ENCODE measurements around the gene EIF2S2. TPM values are rescaled to one million over a fixed set of nuclear protein-coding genes. Genes with fewer than 3 reads are reported as not detected.
A peak's percentile ranks its signal among the peaks of the same experiment; 100 is the strongest.
"Not testable (repeated sequence)": the region's sequence is repeated elsewhere in the genome, so short reads cannot be mapped to it uniquely, and the experiment has no call there.

EIF2S2 gene
- total and polyA plus RNA-seq, 2 experiments from 2014 or later: 109 to 138 TPM

DNA sequence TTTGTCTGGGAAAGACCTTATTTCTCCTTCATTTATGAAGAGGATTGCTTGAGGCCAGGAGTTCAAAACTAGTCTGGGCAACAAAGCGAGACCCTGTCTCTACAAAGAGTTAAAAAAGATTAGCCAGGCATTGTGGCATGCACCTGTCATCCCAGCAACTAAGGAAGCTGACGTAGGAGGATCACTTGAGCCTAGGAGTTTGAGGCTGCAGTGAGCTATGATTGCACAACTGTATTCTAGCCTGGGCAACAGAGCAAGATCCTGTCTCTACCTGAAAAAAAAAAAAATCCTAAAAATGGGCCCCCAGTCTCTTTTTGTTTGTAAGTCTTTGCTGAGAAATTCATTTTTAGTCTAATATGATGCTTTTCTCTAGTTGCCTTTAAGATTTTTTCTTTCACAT, 29.2 kb upstream of the EIF2S2 start:
- in situ Hi-C loops (cut with MboI): no loop called here
- Histone ChIP-seq H3K79me2 (ENCODE audit: insufficient read depth) (no peaks in the 10 kb centered on the region), H3K4me3 (no peak overlapping the region), H3K27me3 (replicated peaks; ENCODE audit: insufficient read depth) (peaks cover 7% of the 10 kb centered on the region), H3F3A (ENCODE audit: insufficient read depth) (no peaks in the 10 kb centered on the region), H3K4me1 (ENCODE audit: insufficient read depth) (no peaks in the 10 kb centered on the region), H3K9me3 (ENCODE audit: low read depth) (no peaks in the 10 kb centered on the region), H3K36me3 (ENCODE audit: low read depth) (no peaks in the 10 kb centered on the region), H2AFZ (no peak overlapping the region), H3K9ac (no peak overlapping the region), H3K9me2 (ENCODE audit: insufficient read depth) (no peaks in the 10 kb centered on the region), H3K27ac (no peak overlapping the region), H3K4me2 (ENCODE audit: unreplicated experiment) (no peak overlapping the region), H4K20me1 (ENCODE audit: insufficient read depth) (no peaks in the 10 kb centered on the region)
- WGBS, 2 experiments (ENCODE audit: low coverage in 1 of 2, low lambda C conversion rate in 2 of 2, missing lambda C conversion rate in 2 of 2): 58 to 66% methylated on average over 2 of the region's 2 CpGs
- TF ChIP-seq EZH2 (IDR thresholded peaks at IDR 0.05; ENCODE audit: insufficient read depth, poor library complexity, severe bottlenecking) (no peak), EZH2phosphoT487 (IDR thresholded peaks at IDR 0.05; ENCODE audit: insufficient read depth, low read depth) (no peak)
- DNase-seq: no peak

DNA sequence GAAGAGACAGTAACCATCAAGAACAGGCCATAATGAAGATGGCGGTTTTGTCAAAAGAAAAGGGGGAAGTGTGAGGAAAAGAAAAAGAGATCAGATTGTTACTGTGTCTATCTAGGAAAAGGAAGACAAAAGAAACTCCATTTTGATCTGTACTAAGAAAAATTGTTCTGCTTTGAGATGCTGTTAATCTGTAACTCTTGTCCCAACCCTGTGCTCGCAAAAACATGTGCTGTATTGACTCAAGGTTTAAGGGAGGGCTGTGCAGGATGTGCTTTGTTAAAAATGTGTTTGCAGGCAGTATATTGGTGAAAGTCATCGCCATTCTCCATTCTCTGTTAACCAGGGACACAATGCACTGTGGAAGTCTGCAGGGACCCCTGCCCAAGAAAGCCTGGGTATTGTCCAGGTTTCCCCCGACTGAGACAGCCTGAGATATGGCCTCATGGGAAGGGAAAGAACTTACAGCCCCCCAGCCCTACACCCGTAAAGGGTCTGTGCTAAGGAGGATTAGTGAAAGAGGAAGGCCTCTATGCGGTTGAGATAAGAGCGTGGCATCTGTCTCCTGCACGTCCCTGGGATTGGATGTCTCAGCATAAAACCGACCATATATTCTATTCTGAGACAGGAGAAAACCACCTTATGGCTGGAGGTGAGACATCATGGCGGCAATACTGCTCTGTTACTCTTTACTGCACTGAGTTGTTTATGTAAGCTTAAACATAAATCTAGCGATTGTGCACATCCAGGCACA, 23.7 kb upstream of the EIF2S2 start:
- H2AFZ ChIP-seq; H3K9ac ChIP-seq; H3K9me3 ChIP-seq (ENCODE audit: low read depth); H3K27me3 ChIP-seq (replicated peaks; ENCODE audit: insufficient read depth); H3F3A ChIP-seq (ENCODE audit: insufficient read depth); H3K79me2 ChIP-seq (ENCODE audit: insufficient read depth); H3K4me2 ChIP-seq (ENCODE audit: unreplicated experiment); H3K9me2 ChIP-seq (ENCODE audit: insufficient read depth); H3K36me3 ChIP-seq (ENCODE audit: low read depth); H4K20me1 ChIP-seq (ENCODE audit: insufficient read depth); in situ Hi-C loops (cut with MboI); H3K27ac ChIP-seq; DNase-seq; H3K4me1 ChIP-seq (ENCODE audit: insufficient read depth); H3K4me3 ChIP-seq: not testable (repeated sequence)
- WGBS, 2 experiments (ENCODE audit: low coverage in 1 of 2, low lambda C conversion rate in 2 of 2, missing lambda C conversion rate in 2 of 2): 85 to 86% methylated on average over 10 to 11 of the region's 11 CpGs

DNA sequence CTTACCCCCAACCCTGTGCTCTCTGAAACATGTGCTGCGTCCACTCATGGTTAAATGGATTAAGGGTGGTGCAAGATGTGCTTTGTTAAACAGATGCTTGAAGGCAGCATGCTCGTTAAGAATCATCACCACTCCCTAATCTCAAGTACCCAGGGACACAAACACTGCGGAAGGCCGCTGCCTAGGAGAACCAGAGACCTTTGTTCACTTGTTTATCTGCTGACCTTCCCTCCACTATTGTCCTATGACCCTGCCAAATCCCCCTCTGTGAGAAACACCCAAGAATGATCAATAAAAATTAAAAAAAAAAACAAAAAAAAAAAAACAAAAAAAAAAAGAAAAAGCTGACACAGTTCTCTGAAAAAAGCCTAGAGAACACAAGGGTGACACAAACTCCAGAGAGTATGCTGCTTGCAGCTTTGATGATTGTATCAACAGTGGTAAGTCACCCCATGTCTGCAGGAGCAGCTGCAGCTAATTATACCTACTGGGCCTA, 21.4 kb upstream of the EIF2S2 start:
- not testable (repeated sequence) for H3K4me3 ChIP-seq

DNA sequence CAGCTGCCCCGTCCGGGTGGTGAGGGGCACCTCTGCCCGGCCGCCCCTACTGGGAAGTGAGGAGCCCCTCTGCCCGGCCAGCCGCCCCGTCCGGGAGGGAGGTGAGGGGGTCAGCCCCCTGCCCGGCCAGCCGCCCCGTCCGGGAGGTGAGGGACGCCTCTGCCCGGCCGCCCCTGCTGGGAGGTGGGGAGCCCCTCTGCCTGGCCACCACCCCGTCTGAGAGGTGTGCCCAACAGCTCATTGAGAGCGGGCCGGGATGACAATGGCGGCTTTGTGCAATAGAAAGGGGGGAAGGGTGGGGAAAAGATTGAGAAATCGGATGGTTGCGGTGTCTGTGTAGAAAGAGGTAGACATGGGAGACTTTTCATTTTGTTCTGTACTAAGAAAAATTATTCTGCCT, 20.9 kb upstream of the EIF2S2 start:
- H3K4me2 ChIP-seq (ENCODE audit: unreplicated experiment); in situ Hi-C loops (cut with MboI); H3K79me2 ChIP-seq (ENCODE audit: insufficient read depth); H3K36me3 ChIP-seq (ENCODE audit: low read depth); H2AFZ ChIP-seq; H3K9me3 ChIP-seq (ENCODE audit: low read depth); H3K27ac ChIP-seq; H3K27me3 ChIP-seq (replicated peaks; ENCODE audit: insufficient read depth); H4K20me1 ChIP-seq (ENCODE audit: insufficient read depth); H3K4me1 ChIP-seq (ENCODE audit: insufficient read depth); H3K9me2 ChIP-seq (ENCODE audit: insufficient read depth): not testable (repeated sequence)
- DNase-seq: peak; percentile 37
- H3F3A ChIP-seq (ENCODE audit: insufficient read depth): peaks cover 11% of the 10 kb centered on the region; the same call in 1 of the 2 replicates
- 0 out of 2 replicates have a peak overlapping the region, but pooled peaks have one; percentile 12 for H3K9ac ChIP-seq
- 19 to 33% methylated on average over 9 to 13 of the region's 21 CpGs for WGBS, 2 experiments (ENCODE audit: low coverage in 1 of 2, low lambda C conversion rate in 2 of 2, missing lambda C conversion rate in 2 of 2)
- peak overlapping the region; percentile 26; the same call in 1 of the 2 replicates for H3K4me3 ChIP-seq

More for the DNA sequence above, 21.4 kb upstream of the EIF2S2 start:
- H3K36me3 ChIP-seq (ENCODE audit: low read depth); H3K9me2 ChIP-seq (ENCODE audit: insufficient read depth); H4K20me1 ChIP-seq (ENCODE audit: insufficient read depth); H3K9me3 ChIP-seq (ENCODE audit: low read depth); H3K4me1 ChIP-seq (ENCODE audit: insufficient read depth); H3K9ac ChIP-seq; in situ Hi-C loops (cut with MboI); H3K4me2 ChIP-seq (ENCODE audit: unreplicated experiment); H2AFZ ChIP-seq; H3K27ac ChIP-seq; H3K27me3 ChIP-seq (replicated peaks; ENCODE audit: insufficient read depth); H3K79me2 ChIP-seq (ENCODE audit: insufficient read depth): not testable (repeated sequence)
- peaks cover 11% of the 10 kb centered on the region; the same call in 1 of the 2 replicates for H3F3A ChIP-seq (ENCODE audit: insufficient read depth)
- 8 to 20% methylated on average over 4 of the region's 4 CpGs for WGBS, 2 experiments (ENCODE audit: low coverage in 1 of 2, low lambda C conversion rate in 2 of 2, missing lambda C conversion rate in 2 of 2)
- peak; percentile 14 for DNase-seq

DNA sequence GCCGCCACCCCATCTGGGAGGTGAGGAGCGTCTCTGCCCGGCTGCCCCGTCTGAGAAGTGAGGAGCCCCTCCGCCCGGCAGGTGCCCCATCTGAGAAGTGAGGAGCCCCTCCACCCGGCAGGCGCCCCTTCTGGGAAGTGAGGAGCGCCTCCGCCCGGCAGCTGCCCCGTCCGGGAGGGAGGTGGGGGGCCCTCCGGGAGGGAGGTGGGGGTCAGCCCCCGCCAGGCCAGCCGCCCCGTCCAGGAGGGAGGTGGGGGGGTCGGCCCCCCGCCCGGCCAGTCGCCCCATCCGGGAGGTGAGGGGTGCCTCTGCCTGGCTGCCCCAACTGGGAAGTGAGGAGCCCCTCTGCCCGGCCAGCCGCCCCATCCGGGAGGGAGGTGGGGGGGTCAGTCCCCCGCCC, 20.4 kb upstream of the EIF2S2 start:
- H3K27ac ChIP-seq; H4K20me1 ChIP-seq (ENCODE audit: insufficient read depth); H3K27me3 ChIP-seq (replicated peaks; ENCODE audit: insufficient read depth); H3K4me1 ChIP-seq (ENCODE audit: insufficient read depth); in situ Hi-C loops (cut with MboI); H3K9me2 ChIP-seq (ENCODE audit: insufficient read depth); H3K79me2 ChIP-seq (ENCODE audit: insufficient read depth); H3K9ac ChIP-seq; DNase-seq; H3K9me3 ChIP-seq (ENCODE audit: low read depth); H3K36me3 ChIP-seq (ENCODE audit: low read depth): not testable (repeated sequence)
- peaks cover 11% of the 10 kb centered on the region; the same call in 1 of the 2 replicates for H3F3A ChIP-seq (ENCODE audit: insufficient read depth)
- H3K4me3 ChIP-seq: peak overlapping the region; percentile 58
- H3K4me2 ChIP-seq (ENCODE audit: unreplicated experiment): peak overlapping the region; percentile 79
- H2AFZ ChIP-seq: peak overlapping the region; percentile 73; the same call in 1 of the 2 replicates
- WGBS, 2 experiments (ENCODE audit: low coverage in 1 of 2, low lambda C conversion rate in 2 of 2, missing lambda C conversion rate in 2 of 2): 10 to 24% methylated on average over 2 to 21 of the region's 26 CpGs

Measured in GM23248 (cell line).